ENCODE data around the gene ADIPOR1.
A peak's percentile ranks its signal among the peaks of the same experiment; 100 is the strongest.
"Not testable (repeated sequence)": the region's sequence is repeated elsewhere in the genome, so short reads cannot be mapped to it uniquely, and the experiment has no call there.

The ADIPOR1 gene

DNA sequence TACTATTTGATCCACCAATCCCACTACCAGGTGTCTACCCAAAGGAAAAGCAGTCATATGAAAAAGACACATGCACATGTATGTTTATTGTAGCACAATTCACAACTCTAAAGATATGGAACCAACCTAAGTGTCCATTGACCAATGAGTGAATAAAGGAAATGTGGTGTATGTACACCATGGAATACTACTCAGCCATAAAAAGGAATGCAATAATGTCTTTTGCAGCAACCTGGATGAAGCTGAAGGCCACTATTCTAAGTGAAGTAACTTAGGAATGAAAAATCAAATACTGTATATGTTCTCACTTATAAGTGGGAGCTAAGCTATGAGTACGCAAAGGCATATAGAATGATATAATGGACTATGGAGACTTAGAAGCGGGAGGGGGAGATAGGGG lies 12.6 kb downstream of the ADIPOR1 start:
- in situ Hi-C loops (cut with MboI; ENCODE audit: low pct_unique_long_range_greater_than_20kb, low sequenced_read_pairs): no loop called here
- no peak for DNase-seq

DNA sequence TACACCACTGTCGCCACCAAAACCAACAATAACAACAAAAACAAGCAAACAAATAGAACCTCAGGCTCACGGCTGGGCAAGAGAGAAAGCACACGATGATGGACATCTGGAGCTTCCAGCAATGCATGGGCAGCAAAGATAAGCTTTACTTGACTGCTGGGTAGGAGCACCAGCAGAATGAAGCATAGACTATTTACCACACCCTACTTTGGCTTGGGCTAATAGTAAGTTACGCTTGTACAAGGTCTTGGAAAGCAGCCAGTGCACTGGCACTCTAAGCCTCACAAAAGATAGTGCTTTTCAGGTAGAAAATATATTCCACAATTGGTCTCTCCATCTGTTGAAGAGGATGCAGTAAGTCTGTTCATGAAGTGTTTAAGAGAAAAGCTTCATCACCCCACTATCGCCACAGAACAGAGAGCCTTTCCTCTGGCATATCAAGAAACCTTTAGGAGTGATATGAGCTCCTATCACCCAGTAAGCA lies 13.6 kb downstream of the ADIPOR1 start:
- no peak for DNase-seq
- in situ Hi-C loops (cut with MboI; ENCODE audit: low pct_unique_long_range_greater_than_20kb, low sequenced_read_pairs): no loop called here

DNA sequence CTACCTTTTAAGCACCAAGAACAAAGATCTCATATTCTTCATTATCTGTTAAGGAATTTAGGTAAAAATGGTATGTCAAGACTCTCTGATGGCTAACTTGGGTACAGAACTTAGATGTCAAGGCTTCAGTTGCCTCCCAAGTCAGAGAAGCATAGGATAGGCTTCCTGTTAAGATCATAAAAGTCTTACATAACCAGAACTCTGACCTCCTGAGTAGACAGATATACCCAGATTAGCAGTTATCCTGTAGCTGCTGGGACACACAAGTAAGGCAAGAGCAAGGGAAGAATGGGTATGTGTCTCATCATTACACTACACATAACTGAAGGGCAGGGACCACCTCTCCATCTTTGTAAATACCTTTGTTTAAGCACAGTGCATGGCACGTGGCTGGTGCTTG lies 15.7 kb downstream of the ADIPOR1 start:
- in situ Hi-C loops (cut with MboI; ENCODE audit: low pct_unique_long_range_greater_than_20kb, low sequenced_read_pairs): no loop called here

DNA sequence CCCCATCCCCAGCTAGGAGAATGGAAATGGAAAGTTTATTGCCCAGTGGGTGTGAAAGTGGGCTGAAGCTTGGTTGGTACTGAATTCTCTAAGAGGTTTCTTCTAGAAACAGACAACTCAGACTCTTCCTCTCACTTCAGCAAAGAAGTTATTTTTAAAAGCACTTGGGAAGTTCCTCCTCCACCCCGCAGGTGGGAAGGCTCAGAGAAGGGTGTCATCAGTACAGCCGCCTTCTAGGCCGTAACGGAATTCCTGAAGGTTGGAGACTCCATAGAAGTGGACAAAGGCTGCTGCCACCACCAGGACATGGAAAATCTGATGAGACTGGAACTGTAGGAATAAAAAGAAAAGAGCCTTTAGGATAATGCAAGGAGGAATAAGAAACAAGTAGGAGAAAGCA lies 16.7 kb downstream of the ADIPOR1 start:
- in situ Hi-C loops (cut with MboI; ENCODE audit: low pct_unique_long_range_greater_than_20kb, low sequenced_read_pairs): no loop called here
- DNase-seq: no peak

More for the DNA sequence above, 15.7 kb downstream of the ADIPOR1 start:
- no peak for DNase-seq

DNA sequence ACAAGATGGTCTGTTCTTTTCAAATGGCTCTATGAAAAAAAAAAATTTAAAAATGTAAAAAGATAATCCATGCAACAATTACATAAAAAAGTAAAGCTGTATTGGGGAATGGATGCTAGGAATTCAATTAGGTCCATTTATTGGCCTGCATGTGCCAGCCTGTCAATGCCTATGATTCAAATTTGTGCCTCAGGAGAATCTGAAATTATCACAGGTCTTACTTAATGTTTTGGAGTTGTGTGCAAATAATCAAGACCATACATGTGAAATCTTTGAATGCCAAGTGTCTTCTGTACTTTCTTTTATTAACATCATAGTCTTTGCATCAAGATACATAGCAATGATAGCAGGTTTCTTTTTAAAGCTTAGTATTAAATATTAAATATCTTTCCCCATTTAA lies 17.6 kb downstream of the ADIPOR1 start:
- DNase-seq: no peak
- in situ Hi-C loops (cut with MboI; ENCODE audit: low pct_unique_long_range_greater_than_20kb, low sequenced_read_pairs): no loop called here

DNA sequence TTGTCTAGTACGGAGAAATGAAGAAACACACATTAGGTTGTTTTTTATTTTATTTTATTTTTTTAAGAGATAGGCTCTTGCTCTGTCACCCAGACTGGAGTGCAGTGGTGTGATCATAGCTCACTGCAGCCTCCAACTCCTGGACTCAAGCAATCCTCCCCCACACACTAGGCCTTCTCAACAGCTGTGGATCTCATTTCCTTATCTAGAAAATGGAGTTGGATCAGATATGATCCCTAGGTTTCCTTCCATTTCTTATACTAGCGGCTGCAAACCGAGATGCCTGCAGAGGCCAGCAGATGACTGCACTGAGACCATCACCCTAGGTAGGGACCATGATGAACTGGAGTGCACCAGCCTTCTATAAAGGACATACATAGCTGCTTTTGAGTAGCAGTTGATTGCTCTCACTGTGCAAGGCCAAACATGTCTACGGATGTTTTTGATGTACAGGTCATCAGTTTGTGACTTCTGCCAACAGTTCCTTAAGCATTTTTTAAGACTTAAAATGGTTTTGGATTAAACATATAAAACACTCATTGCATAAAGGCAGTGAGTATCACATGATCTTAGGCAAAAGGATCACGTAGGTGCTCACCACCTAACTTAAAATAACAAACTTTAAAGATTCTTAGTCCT lies 19.7 kb downstream of the ADIPOR1 start:
- in situ Hi-C loops (cut with MboI; ENCODE audit: low pct_unique_long_range_greater_than_20kb, low sequenced_read_pairs): no loop called here
- peak; percentile 40 for DNase-seq

DNA sequence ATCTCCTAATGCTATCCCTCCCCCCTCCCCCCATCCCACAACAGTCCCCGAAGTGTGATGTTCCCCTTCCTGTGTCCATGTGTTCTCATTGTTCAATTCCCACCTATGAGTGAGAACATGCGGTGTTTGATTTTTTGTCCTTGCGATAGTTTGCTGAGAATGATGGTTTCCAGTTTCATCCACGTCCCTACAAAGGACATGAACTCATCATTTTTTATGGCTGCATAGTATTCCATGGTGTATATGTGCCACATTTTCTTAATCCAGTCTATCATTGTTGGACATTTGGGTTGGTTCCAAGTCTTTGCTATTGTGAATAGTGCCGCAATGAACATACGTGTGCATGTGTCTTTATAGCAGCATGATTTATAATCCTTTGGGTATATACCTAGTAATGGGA lies 21.7 kb downstream of the ADIPOR1 start:
- DNase-seq; in situ Hi-C loops (cut with MboI; ENCODE audit: low pct_unique_long_range_greater_than_20kb, low sequenced_read_pairs): not testable (repeated sequence)

DNA sequence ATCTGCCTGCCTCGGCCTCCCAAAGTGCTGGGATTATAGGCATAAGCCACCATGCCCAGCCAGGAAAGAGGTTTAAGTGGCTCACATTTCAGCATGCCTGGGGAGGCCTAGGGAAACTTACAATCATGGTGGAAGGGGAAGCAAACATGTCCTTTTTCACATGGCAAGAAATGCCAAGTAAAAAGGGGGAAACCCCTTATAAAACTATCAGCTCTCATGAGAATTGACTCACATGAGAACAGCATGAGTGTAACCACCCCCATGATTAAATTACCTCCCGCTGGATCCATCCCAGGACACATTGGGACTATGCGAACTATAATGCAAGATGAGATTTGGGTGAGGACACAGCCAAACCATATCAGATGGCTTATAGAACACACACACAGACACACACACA lies 22.3 kb downstream of the ADIPOR1 start:
- in situ Hi-C loops (cut with MboI; ENCODE audit: low pct_unique_long_range_greater_than_20kb, low sequenced_read_pairs): no loop called here
- no peak for DNase-seq

DNA sequence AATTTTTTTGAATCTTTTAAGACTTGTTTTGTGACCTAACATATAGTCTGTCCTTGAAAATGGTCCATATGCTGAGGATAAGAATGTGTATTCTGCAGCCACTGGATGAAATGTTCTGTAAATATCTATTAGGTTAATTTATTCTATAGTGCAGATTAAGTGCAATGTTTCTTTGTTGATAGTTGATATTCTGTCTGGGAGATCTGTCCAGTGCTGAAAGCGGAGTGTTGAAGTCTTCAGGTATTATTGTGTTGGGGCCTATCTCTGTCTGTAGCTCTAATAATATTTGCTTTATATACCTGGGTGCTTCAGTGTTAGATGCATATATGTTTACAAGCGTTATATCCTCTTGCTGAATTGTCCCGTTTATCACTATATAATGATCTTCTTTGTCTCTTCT lies 23.4 kb downstream of the ADIPOR1 start:
- in situ Hi-C loops (cut with MboI; ENCODE audit: low pct_unique_long_range_greater_than_20kb, low sequenced_read_pairs): no loop called here
- no peak for DNase-seq

DNA sequence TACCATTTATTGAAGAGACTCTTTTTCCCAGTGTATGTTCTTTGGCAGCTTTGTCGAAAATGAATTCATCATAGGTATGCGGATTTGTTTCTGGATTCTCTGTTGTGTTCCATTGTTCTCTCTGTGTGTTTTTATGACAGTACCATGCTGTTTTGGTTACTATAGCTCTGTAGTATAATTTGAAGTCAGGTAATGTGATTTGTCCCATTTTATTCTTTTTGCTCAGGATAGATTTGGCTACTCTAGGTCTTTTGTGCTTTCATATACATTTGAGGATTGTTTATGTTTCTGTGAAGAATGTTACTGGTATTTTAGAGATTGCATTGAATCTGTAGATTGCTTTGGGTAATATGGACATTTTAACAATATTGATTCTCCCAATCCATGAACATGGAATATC lies 25.6 kb downstream of the ADIPOR1 start:
- in situ Hi-C loops (cut with MboI; ENCODE audit: low pct_unique_long_range_greater_than_20kb, low sequenced_read_pairs): no loop called here
- no peak for DNase-seq

DNA sequence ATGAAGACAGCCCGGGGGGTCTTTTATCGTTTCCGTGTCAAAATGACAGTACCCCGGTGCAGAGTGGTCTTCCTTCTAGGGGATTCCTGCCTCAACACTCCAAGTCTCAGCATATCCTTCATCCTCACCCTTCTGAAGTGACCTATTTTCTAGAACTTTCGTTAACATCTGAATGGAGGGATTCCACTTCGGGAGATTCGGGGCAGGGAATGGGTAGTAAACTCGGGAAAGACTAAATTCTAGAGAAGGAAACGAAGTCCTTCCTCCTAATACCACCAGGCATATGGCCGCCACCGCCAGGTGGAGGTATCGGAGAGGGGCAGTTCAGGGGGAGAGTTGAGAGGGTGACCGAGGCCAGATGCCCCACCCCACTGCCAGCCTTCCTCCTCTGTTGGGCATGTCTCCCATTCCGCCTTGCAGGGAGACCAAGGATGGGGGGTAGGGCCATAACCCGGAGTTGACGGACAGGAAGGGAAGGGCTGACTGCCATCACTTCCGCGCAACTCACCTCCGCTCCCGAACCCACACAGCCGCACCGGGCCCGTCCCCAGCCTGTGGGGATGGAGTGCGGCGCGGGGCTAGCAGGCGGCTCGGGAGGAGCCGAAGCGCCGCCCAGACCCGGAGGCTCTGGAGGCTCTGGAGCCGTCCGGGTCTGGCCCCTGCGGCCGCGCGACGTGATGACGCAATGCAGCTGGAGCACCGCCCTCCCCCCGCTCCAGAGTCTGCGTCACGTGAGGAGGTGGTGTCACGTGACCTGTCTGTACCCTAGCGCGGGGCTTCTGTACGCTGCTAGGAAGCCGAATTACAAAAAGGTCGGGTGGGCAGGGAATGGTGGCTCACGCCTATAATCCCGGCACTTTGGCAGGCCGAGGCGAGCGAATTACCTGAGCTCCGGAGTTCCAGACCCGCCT lies 31.3 kb downstream of the ADIPOR1 start, which contains the start of gene KLHL12:
Gene KLHL12 (minus strand): TSS at position 654 of the 911 bp plus-strand sequence. CDS start 2,072 bp downstream, outside the sequence.
- peak; percentile 97 for DNase-seq
- in situ Hi-C loops (cut with MboI; ENCODE audit: low pct_unique_long_range_greater_than_20kb, low sequenced_read_pairs): no loop called here

DNA sequence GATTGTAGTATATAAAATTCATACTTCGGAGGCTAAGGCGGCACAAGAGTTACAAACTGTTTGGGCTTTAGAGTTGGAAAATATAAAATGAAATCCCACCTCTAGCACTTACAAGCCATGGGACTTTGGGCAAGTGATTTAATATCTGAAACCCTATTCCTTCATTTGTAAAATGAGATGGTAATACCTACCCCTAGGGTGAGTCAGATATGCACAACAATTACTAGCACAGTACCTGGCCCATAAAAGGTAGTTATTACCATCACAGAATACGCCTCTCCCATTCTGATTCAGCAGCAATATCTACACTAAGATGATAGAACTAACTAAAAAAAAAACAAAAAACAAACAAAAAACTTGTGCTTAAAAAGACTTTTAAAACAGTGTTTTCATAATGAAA lies 34.6 kb downstream of the ADIPOR1 start:
- in situ Hi-C loops (cut with MboI; ENCODE audit: low pct_unique_long_range_greater_than_20kb, low sequenced_read_pairs): no loop called here
- no peak for DNase-seq

DNA sequence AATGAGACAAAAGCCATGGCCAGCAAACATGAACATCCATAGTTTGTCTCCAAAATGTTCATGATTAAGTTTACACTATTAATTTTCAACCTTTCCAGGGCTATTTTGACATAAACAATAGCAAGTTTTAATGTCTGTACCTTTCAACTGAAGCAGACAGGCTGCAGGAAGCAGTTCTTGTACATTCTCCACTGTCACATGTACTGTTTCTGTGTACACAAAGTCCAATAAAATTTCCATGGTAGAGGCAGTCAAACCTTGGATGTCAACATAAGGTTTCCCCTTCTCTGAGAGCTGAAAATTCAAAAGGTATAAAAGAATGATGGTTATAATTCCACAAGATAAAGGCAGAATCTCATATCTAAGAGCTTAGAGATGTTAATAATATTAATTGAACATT lies 38.5 kb downstream of the ADIPOR1 start:
- DNase-seq: no peak
- in situ Hi-C loops (cut with MboI; ENCODE audit: low pct_unique_long_range_greater_than_20kb, low sequenced_read_pairs): no loop called here

DNA sequence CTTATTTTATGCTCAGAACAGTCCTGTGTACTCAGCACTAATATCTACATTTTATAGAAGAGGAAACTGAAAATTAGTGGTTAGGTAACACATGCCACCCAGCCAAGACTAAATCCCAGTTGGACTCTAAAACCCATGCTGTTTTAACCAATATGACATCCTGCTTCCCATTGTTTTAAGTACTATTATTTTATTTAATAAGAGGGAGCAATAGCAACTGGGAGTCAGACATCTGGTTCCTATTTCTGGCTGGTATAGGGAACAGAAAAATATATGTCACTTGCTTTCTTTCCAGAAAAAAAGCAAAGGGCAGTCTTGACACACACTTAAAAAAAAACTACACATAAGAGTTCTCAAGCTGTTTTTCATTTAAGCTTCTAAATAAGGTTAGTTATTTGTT lies 43.0 kb downstream of the ADIPOR1 start:
- in situ Hi-C loops (cut with MboI; ENCODE audit: low pct_unique_long_range_greater_than_20kb, low sequenced_read_pairs): no loop called here
- no peak for DNase-seq

DNA sequence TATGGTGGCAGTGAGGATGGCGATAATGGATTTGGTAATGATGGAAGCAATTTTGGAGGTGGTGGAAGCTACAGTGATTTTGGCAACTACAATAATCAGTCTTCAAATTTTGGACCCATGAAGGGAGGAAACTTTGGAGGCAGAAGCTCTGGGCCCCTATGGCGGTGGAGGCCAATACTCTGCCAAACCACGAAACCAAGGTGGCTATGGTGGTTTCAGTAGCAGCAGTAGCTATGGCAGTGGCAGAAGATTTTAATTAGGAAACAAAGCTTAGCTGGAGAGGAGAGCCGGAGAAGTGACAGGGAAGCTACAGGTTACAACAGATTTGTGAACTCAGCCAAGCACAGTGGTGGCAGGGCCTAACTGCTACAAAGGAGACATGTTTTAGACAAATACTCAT lies 45.6 kb downstream of the ADIPOR1 start:
- DNase-seq; in situ Hi-C loops (cut with MboI; ENCODE audit: low pct_unique_long_range_greater_than_20kb, low sequenced_read_pairs): not testable (repeated sequence)

DNA sequence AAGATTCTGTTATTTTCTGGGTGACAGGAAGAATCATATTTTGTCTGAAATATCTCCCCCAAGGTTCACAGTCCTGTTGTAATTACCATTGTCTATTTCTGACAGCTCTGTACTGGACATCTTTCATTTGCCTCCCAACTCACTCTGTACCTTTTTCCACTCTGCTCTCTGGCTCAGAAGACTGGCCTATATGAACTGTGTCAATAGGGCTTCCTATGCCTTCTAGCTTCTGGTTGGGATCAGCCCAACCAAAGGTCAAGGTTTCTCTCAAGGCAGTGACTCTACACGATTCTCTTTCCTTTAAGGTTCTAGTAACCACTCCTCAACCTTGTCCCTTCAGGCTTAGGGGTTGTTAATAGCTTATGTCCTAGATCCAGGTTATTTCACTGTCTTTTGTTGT lies 48.6 kb downstream of the ADIPOR1 start:
- no peak for DNase-seq
- in situ Hi-C loops (cut with MboI; ENCODE audit: low pct_unique_long_range_greater_than_20kb, low sequenced_read_pairs): no loop called here

DNA sequence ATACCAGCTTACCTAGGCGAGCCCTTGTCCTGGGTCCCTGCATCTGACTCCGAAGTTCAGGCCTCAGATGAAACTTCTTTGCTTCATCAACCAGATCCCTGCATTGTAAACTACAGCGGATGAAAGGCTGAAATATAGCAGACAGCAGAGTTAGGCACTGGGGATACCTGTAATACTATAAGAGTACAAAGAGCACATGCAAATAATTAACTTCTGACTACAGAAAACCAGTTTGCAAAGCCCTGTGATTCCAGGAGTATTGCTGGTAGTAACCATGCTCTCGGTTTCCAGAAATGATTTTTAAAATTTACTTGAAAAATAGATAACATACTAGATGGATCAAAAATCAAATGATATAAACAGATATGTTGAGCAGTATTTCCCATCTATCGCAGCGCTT lies 49.1 kb downstream of the ADIPOR1 start:
- no peak for DNase-seq
- in situ Hi-C loops (cut with MboI; ENCODE audit: low pct_unique_long_range_greater_than_20kb, low sequenced_read_pairs): no loop called here

DNA sequence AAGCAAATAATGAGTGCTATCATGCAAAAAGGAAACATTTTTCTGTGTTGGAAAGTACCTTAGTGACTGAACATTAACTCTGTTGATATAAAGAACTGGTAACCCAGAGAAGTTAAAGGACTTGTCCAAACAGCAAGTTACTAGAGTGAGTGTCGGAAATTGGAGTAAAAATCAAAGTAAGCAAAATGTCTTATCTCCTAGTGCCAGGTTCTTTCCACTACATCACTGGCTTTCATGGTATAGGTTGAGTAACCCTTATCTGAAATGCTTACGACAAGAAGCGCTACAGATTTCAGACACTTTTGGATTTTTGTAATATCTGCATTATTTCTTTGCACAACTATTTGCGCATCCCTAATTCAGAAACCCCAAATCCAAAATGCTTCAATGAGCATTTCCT lies 52.8 kb downstream of the ADIPOR1 start:
- no peak for DNase-seq
- in situ Hi-C loops (cut with MboI; ENCODE audit: low pct_unique_long_range_greater_than_20kb, low sequenced_read_pairs): no loop called here

DNA sequence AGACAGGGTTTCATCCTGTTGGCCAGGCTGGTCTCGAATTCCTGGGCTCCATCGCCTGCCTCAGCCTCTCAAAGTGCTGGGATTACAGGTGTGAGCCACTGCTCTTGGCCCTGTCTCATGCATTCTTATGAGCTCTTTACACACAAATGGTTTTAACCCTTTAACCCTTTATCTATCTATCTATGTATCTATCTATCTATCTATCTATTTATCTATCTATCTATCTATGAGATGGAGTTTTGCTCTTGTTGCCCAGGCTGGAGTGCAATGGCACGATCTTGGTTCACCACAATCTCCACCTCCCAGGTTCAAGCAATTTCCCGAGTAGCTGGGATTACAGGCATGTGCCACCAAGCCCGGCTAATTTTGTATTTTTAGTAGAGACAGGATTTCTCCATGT lies 54.3 kb downstream of the ADIPOR1 start:
- DNase-seq; in situ Hi-C loops (cut with MboI; ENCODE audit: low pct_unique_long_range_greater_than_20kb, low sequenced_read_pairs): not testable (repeated sequence)

DNA sequence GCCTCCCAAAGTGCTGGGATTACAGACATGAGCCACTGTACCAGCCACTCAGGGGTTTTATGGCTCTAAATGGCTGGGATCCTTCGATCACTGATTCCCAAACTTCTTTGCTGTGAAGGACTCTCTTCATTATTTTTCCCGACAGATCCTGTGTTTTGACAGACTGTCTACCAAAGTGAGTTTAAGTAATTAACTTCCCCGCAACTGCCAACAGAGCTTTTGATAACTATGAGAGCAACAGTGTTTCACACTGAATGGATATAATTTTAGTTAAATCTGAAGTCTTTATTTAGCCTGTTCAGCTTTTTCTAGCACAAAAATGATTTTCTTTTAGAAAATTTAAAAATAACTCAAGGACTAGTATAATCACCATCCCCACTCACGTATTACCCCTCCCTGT lies 56.6 kb downstream of the ADIPOR1 start:
- in situ Hi-C loops (cut with MboI; ENCODE audit: low pct_unique_long_range_greater_than_20kb, low sequenced_read_pairs): no loop called here
- DNase-seq: no peak

Data from KBM-7 (cell line).